Spleen (tissue), 7 donors: ENCODE data around the gene HSPA12A.

Experiments used
- CTCF ChIP-seq, 11 experiments: fragments of 200-600 bp in 7 of 11; fragments of 450-650 bp in 4 of 11; sonication (generic) in 4 of 11; IDR thresholded peaks in 8 of 11; conservative IDR thresholded peaks in 3 of 11; 1 replicate in 7 of 11; 2 replicates in 4 of 11; pipeline versions ENCODE4 v1.4.0 to v1.8.0; 2016 to 2021; ENCODE audit warnings: antibody characterized with exemption in 11 of 11, inconsistent platforms in 4 of 11, mild to moderate bottlenecking in 1 of 11
- POLR2A ChIP-seq, 3 donors: fragments of 450-650 bp; IDR thresholded peaks; one replicate each; pipeline ENCODE4 v1.5.1; 2017; ENCODE audit warnings: antibody characterized with exemption in 3 of 3, mild to moderate bottlenecking in 1 of 3
- POLR2AphosphoS5 ChIP-seq, 3 donors: sonication (generic); formaldehyde crosslinking; IDR thresholded peaks; one replicate each; pipeline ENCODE4 v1.5.1; 2017; ENCODE audit warnings: antibody characterized with exemption in 3 of 3
- donor health status: DM: no; HTN: no; CAD: no; lungs with moderate emphysema.
- donor health status: DM: no; HTN: no; CAD: no.
- donor health status: DM: no; HTN: no; CAD: no.

GRCh38 chr10:116737627-116738327, 4.6 kb downstream of the HSPA12A start:
- no peak for TF ChIP-seq CTCF (IDR thresholded peaks at IDR 0.05 in 8 of 11, conservative IDR thresholded peaks at IDR 0.05 in 3 of 11)
- no peak for TF ChIP-seq POLR2A (IDR thresholded peaks at IDR 0.05)
- TF ChIP-seq POLR2AphosphoS5 (IDR thresholded peaks at IDR 0.05): no peak
